Esophagus muscularis mucosa (tissue), 4 donors: ENCODE measurements around the gene INPP5B. TPM values are rescaled to one million over a fixed set of nuclear protein-coding genes. Genes with fewer than 3 reads are reported as not detected.
"Not testable (repeated sequence)": the region's sequence is repeated elsewhere in the genome, so short reads cannot be mapped to it uniquely, and the experiment has no call there.

Source experiments
- DNase-seq: peaks from one replicate; pipeline ENCODE4 v3.0.0-alpha.2; 2017; ENCODE audit errors: extremely low spot score
- H3K27ac ChIP-seq, 4 donors: fragments of 200-600 bp; sonication (generic); replicated peaks in 1 of 4; 1 replicate in 3 of 4; 2 replicates in 1 of 4; pipeline ENCODE4 v1.5.1; 2016 to 2019; ENCODE audit warnings: mild to moderate bottlenecking in 1 of 4
- H3K27me3 ChIP-seq, 4 donors: fragments of 200-600 bp; sonication (generic); one replicate each; pipeline versions ENCODE4 v1.5.1 to v1.6.0; 2016 to 2019
- H3K36me3 ChIP-seq, 4 donors: fragments of 200-600 bp; sonication (generic); one replicate each; pipeline ENCODE4 v1.5.1; 2016 to 2019
- H3K4me1 ChIP-seq, 4 donors: fragments of 200-600 bp; sonication (generic); one replicate each; pipeline ENCODE4 v1.5.1; 2016 to 2019
- H3K4me3 ChIP-seq, 4 donors: fragments of 200-600 bp; sonication (generic); 1 replicate in 2 of 4; 2 replicates in 2 of 4; pipeline ENCODE4 v1.5.1; 2016 to 2019; ENCODE audit warnings: mild to moderate bottlenecking in 4 of 4, moderate library complexity in 1 of 4
- H3K9me3 ChIP-seq, 4 donors: fragments of 200-600 bp; sonication (generic); 1 replicate in 3 of 4; 2 replicates in 1 of 4; pipeline ENCODE4 v1.5.1; 2016 to 2019
- CTCF ChIP-seq, 3 experiments: fragments of 200-600 bp in 2 of 3; fragments of 450-650 bp in 1 of 3; sonication (generic) in 2 of 3; IDR thresholded peaks; one replicate each; pipeline ENCODE4 v1.5.1; 2017 to 2019; ENCODE audit warnings: antibody characterized with exemption in 3 of 3, mild to moderate bottlenecking in 2 of 3, moderate library complexity in 1 of 3
- EP300 ChIP-seq: sonication (generic); formaldehyde crosslinking; IDR thresholded peaks from one replicate; pipeline ENCODE4 v1.6.1; 2017; ENCODE audit warnings: antibody characterized with exemption
- POLR2A ChIP-seq: fragments of 450-650 bp; IDR thresholded peaks from one replicate; pipeline ENCODE4 v1.6.1; 2017; ENCODE audit warnings: antibody characterized with exemption, moderate library complexity, mild to moderate bottlenecking, low read depth
- POLR2AphosphoS5 ChIP-seq, 2 donors: sonication (generic); formaldehyde crosslinking; IDR thresholded peaks; one replicate each; pipeline ENCODE4 v1.6.1; 2017; ENCODE audit warnings: antibody characterized with exemption in 2 of 2
- WGBS: methylation state at CpG from one replicate; pipeline ENCODE4 v1.1.5; 2018; 5-methylcytosine and 5-hydroxymethylcytosine counted together
- intact Hi-C: fragments of 100-400 bp; cut with DNase I; formaldehyde crosslinking; loops from one replicate; pipeline ENCODE4 v1.15.1; 2023
- total RNA-seq, 4 donors: library from RNA; depleted of rRNA; stranded (reverse); fragments of >200 nt; gene quantifications; one replicate each; pipeline versions ENCODE4 v1.1.0 to v1.2.1, GENCODE V29; 2016

The INPP5B gene
- total RNA-seq, 4 donors from 2014 or later: 31.1 to 38.9 (median 36.8) TPM

GRCh38 chr1:37945251-37945650, 1.6 kb downstream of the INPP5B start:
- Histone ChIP-seq H3K4me3 (peak overlapping the region; percentile 72 to 98 (median 86)), H3K27ac (peak overlapping the region; percentile 87 to 91 (median 88)), H3K27me3 (no peaks in the 10 kb centered on the region), H3K9me3 (no peaks in the 10 kb centered on the region), H3K36me3 (peaks cover 34 to 50% (median 46%) of the 10 kb centered on the region in 4 donors), H3K4me1 (peaks cover 23 to 34% (median 28%) of the 10 kb centered on the region in 4 donors)
- DNase-seq: no peak
- TF ChIP-seq POLR2AphosphoS5 (IDR thresholded peaks at IDR 0.05) (no peak), POLR2A (no peak), EP300 (no peak), CTCF (IDR thresholded peaks at IDR 0.05) (no peak)
- WGBS: 73% methylated on average over 5 of the region's 5 CpGs
- intact Hi-C loops: no loop called here

- no peak for DNase-seq
- Histone ChIP-seq H3K36me3 (peaks cover 34 to 54% (median 50%) of the 10 kb centered on the region in 4 donors), H3K4me1 (peaks cover 23 to 34% (median 28%) of the 10 kb centered on the region in 4 donors), H3K27ac (peak overlapping the region in 1 of 4 donors; percentile 89), H3K9me3 (no peaks in the 10 kb centered on the region), H3K27me3 (no peaks in the 10 kb centered on the region), H3K4me3 (no peak overlapping the region)
- intact Hi-C loops: no loop called here
- 87% methylated on average over 4 of the region's 5 CpGs for whole genome bisulfite sequencing
- TF ChIP-seq POLR2AphosphoS5 (IDR thresholded peaks at IDR 0.05) (no peak), POLR2A (no peak), EP300 (no peak), CTCF (IDR thresholded peaks at IDR 0.05) (no peak)
Observed at GRCh38 chr1:37944816-37945215, 2.0 kb downstream of the INPP5B start.

GRCh38 chr1:37944086-37944763, 2.6 kb downstream of the INPP5B start:
- H3K36me3 ChIP-seq: peaks cover 38 to 59% (median 56%) of the 10 kb centered on the region in 4 donors
- H3K4me3 ChIP-seq: no peak overlapping the region
- 87% methylated on average over 4 of the region's 4 CpGs for WGBS
- intact Hi-C loops: no loop called here
- no peaks in the 10 kb centered on the region for H3K27me3 ChIP-seq
- H3K9me3 ChIP-seq: no peaks in the 10 kb centered on the region
- TF ChIP-seq CTCF (IDR thresholded peaks at IDR 0.05) (no peak), POLR2AphosphoS5 (IDR thresholded peaks at IDR 0.05) (no peak), POLR2A (no peak), EP300 (no peak)
- no peak overlapping the region for H3K27ac ChIP-seq
- DNase-seq: no peak
- H3K4me1 ChIP-seq: peaks cover 23 to 34% (median 28%) of the 10 kb centered on the region in 4 donors

- no peaks in the 10 kb centered on the region for H3K27me3 ChIP-seq
- 83% methylated on average over 5 of the region's 5 CpGs for WGBS
- H3K9me3 ChIP-seq: no peaks in the 10 kb centered on the region
- TF ChIP-seq POLR2AphosphoS5 (IDR thresholded peaks at IDR 0.05): no peak
- TF ChIP-seq POLR2A: no peak
- TF ChIP-seq CTCF (IDR thresholded peaks at IDR 0.05): no peak
- no peak for TF ChIP-seq EP300
- H3K27ac ChIP-seq: no peak overlapping the region
- H3K4me3 ChIP-seq: no peak overlapping the region
- intact Hi-C loops: no loop called here
- H3K36me3 ChIP-seq: peaks cover 38 to 94% (median 90%) of the 10 kb centered on the region in 4 donors
- no peak for DNase-seq
- H3K4me1 ChIP-seq: peaks cover 6 to 14% (median 11%) of the 10 kb centered on the region in 4 donors
Observed at GRCh38 chr1:37940299-37940947, 6.4 kb downstream of the INPP5B start.

GRCh38 chr1:37936760-37937159, 10.1 kb downstream of the INPP5B start:
- H3K4me1 ChIP-seq, H3K4me3 ChIP-seq, intact Hi-C loops, DNase-seq, H3K27me3 ChIP-seq, H3K27ac ChIP-seq, H3K9me3 ChIP-seq: not testable (repeated sequence)
- WGBS: 94% methylated on average over 14 of the region's 14 CpGs
- H3K36me3 ChIP-seq: peaks cover 10 to 80% (median 75%) of the 10 kb centered on the region in 4 donors
